ENCODE measurements around the gene USP6NL.

Gene USP6NL

GRCh38 chr10:11548065-11548767, 63.2 kb downstream of the USP6NL start:
- DNase-seq = no peak

DNA sequence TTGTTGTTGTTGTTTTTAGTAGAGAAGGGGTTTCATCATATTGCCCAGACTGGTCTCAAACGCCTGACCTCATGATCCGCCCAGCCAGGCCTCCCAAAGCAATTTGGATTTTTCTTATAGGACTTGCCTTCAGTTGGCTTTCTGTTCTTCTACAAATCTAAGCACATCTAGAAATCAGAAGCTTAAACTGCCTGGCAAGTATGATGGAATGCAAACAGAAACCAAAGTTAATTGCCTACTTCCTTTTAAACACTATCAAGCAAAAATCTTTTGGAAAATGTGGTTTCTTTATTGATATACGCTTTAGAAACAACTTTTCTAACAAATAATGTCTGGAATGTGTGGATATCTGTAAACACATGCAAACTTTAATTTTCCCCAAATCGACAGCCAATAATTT, 64.9 kb downstream of the USP6NL start:
- DNase-seq = no peak

DNA sequence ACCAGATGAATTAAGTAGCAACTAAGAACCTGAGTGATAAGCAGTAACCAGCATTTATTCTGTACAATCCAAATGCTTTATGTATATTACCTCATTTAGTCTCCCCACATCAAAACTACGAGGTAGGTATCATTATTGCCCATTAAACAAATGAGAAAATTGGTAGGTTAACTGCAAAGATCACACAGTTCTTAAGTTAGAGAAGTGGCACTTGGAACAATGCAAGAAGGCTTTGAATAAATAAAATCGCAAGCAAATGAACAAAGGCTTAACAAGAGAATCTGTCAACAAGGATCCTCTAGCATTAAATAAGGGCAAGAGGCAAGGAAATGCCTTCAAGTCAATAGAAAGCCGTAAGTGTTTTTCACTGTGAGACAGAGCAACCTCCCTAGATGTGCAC, 70.2 kb downstream of the USP6NL start:
- DNase-seq = no peak

GRCh38 chr10:11539191-11539868, 72.1 kb downstream of the USP6NL start:
- DNase-seq = peak in 1 of 2 experiments; percentile 16

DNA sequence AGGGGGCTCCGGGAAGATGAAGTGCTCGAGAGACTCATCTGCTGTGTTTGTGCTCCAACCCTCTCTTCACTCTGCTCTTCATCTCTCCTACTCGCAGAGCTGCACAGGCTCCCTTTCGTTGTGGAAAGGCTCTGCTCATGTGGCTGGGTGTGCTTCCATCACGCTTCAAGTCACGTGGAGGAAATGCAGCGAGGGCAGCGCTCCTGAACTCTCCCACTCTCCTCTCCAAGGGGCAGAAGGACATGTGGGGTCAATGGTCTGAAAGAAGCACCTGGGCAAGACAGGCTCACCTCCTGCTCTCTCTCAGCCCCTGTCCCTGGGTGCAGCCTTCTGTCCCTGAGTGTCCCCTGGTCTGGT, 72.6 kb downstream of the USP6NL start:
- DNase-seq = no peak

GRCh38 chr10:11536228-11536627, 75.2 kb downstream of the USP6NL start:
- DNase-seq = no peak

GRCh38 chr10:11535346-11535959, 76.0 kb downstream of the USP6NL start:
- peak; percentile 25 to 32 for DNase-seq

DNA sequence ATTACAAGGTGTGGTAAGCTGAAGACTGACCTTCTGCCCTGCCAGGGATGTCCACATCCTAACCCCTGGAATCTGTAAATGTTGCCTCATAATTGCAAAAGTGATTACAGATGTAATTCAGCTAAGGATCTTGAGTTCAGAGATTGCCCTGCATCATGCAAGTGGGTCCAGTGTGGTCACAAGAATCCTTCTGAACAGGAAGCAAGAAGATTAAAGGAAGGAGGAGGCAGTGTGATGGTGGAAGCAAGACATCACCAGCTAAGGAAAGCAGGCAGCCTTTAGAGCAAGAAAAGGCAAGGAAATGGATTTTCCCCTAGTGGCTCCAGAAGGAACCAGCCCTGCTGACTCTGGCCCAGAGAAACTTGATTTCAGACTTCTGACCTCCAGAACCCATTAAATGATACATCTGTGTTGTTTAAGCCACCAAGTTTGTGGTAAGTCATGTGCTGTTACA, 78.1 kb downstream of the USP6NL start:
- peak in 1 of 2 experiments; percentile 58 for DNase-seq

DNA sequence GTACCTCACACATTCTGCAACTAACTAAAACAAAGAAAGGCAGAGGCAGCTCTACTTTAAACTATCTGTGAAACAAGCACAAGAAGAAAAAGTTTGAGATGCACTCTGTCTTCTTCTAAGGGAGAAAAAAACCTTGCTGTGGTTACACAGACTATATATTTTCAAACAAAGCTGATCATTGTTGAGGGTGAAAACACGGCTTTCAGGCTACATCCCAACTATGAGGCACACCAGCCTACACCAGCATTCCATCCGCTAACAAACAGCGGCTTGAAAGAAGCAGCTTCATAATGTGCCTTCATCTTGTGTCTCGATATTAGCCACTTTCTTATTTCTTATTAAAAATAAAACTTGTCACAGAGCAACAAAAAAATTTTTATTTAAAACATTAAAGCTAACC, 79.1 kb downstream of the USP6NL start:
- no peak for DNase-seq

DNA sequence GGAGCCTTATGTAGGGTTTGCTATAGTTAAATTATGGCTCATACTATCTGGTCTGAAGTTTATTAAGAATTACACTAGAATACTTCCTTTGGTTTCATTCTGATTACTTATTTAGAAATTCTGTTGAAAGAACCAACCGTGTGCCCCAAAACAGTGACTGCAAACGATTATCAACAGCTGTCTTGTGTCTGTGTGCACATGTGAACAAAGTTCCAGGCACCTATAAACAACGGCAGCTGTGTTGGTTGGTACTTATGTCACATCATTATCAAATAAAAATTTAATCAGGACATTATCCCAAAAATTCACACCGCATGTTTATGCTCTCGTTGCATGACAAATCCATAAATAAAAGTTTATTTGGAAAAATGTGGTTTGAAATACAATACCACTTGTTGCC, 80.6 kb downstream of the USP6NL start:
- DNase-seq = no peak

DNA sequence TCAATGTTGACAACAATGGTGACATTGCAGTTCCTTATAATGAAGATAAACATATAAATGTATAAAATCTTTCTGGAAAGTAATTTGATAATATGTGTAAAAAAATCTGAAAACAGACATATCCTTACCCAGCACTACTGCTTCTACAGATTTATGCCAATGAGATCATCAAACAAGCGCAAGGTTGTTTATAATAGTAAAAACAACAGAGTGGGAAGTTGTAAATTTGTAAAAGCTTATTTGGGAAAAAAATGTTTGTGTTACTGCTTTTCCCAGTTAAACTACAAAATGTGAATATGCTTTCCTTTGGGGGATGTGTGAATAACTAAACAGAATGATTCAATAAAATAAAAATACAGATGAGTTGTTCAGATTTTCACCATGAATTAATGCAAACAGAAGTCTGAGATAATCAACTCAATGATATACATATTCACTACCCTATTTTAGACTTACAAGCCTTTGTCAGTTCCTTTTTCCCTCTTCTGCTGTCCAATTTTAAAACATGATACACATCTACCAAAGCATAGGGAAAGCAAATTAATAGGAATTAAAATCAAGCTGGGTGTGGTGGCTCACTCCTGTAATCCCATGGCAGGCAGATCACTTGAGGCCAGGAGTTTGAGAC, 82.1 kb downstream of the USP6NL start:
- no peak for DNase-seq

- DNase-seq = no peak
Measured at GRCh38 chr10:11528286-11528685, 83.2 kb downstream of the USP6NL start.

GRCh38 chr10:11527691-11528255, 83.7 kb downstream of the USP6NL start:
- no peak for DNase-seq

GRCh38 chr10:11527068-11527467, 84.4 kb downstream of the USP6NL start:
- no peak for DNase-seq

DNA sequence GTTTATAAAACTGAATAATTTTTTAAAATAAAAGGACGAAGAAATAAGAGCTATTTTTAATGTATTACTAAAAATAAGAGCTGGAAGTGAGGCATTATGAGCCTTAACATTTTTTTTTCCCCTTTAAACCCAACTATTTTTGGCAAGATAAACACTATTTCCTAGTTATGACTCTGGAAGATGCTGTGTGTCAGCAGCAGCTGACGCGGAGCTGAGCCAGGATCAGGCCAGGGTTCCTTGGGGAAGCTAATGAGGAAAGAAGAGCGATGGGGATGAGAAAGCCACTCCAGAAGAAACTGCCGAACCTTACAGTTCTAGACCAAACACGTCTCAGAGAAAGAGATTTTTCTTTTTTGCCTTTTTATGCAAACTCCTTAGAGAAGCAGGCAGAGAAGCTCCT, 85.9 kb downstream of the USP6NL start:
- DNase-seq = no peak

DNA sequence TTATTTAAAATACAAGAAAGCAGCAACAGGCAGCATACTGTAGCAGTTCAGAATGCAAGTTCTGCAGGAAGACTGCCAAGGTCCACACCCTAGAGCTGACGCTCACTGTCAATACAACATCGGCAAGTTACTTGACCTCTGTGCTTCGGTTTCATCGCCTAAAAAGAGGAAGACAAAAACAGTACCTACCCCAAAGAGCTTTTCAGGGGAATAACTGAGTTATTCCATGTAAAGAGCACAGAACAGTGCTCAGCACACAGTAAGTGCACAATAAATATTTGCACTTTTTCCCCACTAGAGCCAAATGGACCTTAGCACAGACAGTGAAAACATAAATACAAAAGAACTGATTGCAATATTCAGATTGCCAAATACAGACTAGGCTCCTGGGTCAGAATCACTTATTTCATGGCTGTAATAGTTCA, 88.6 kb downstream of the USP6NL start:
- DNase-seq = no peak

- no peak for DNase-seq
Measured at GRCh38 chr10:11521860-11522259, 89.6 kb downstream of the USP6NL start.

DNA sequence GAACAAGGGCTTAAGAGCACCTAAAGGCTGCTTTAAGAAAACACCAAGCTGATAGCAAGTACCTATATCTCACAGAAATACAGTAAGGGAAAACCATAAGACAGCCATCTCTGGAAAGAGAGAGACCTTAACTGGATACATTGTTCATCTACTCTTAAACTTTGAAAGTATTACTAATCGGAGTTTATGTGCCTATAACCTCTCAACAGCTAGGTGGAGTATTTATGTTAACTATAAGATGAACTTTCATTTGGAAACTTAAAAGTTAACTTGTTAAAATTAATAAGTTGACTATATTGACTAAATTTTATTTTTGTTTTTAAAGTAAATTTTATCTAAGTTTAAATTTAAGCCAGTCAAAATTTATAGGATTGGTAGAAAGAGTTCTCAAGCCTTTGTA, 90.6 kb downstream of the USP6NL start:
- DNase-seq = peak; percentile 35 to 57

DNA sequence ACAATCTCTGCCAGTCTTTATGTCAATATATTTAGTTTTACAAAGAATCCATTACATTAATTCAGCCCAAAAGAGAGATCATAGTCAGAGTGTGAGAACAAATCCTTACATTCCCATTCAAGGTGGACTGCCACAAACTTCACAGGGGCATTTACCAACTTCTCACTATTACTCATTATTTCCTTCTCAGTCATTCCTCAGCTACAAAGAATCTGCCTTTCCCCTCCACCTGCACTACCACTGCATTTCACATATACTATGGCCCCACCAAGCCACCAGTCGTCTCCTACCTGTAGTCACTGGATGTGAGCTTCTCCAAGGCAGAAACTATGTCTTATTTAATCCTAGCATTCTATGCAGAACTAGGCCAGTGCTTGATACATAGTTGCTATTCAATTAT, 94.3 kb downstream of the USP6NL start:
- no peak for DNase-seq

- DNase-seq = no peak
Measured at GRCh38 chr10:11516431-11516746, 95.1 kb downstream of the USP6NL start.

DNA sequence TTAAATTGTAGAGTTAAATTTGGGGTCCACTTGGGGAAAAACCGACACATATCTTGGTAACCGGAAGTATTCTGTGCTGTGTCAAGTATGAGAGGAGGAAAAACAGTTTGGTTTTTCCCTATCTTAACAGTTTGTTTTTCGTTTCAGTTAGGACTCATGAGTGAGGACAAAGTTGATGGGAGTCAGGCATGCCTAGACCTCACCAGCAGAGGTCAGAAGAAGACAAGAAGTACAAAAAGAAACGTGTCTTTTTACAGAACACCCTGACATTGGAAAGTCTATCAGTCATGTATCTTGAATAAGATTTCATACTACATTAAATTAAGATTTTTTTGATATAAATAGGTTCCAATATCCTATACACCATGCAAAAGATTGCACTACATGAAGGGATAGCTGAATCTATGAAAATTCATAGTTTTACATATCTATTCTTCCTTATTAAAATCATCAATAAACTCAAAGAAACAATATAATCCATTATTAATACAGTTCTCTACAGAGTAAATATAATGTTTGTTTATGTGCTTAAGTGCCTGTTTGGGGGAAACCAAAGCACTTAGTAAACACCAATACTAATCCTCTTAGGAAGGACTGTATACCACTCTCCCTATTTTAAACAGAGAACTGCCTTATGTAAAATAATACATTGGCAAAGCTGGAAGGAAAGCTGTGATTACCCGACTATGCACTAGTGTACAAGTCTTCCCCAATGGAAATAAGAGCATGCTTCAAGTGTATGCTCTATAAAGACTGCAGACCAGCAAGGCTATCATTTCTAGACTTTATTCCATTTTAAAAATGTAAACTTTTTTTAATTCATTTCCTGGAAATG, 95.6 kb downstream of the USP6NL start:
- peak; percentile 90 to 91 for DNase-seq

DNA sequence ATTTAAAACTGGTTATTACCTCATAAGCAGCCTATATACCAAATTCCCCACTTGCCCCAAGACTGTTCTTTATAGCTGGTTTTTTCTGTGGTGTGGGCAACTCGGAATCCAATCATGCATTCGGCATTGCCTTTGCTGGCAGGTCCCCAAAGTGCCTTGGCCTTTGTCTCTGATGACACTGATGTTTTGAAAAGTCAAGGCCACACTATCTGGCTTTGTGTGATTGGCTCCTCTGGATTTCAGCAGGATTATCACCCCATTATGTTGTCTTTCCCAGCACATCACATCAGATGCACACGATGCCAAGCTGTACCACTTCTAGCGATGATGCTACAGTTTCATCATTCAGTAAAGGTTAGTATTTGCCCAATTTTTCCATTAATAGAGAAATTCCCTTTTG, 97.7 kb downstream of the USP6NL start:
- DNase-seq = no peak

DNA sequence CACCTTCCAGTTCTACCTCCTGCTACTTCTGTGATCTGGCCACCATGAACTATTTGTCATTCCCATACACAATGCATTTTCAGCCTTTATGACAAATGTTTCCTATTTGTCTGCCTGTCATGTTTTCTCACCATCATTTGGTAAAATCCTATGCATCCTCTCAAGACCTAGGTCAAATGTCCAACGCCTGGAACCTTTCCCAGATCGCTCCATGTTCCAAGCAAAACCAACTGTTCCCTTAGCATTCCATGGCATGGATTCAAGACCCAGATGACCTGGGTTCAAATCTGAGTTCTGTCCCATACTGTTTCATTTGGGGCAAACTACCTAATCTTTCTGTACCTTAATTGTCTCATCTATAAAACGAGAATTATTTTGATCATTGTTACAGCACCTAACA, 98.9 kb downstream of the USP6NL start:
- no peak for DNase-seq

All from Kasumi-1 (cell line).